ENCODE results near the gene ARMCX1.
"Not testable (repeated sequence)": the region's sequence is repeated elsewhere in the genome, so short reads cannot be mapped to it uniquely, and the experiment has no call there.

ARMCX1 gene
- 6.6 to 39.9 (median 15.8) reads per million in 18 experiments for total RNA-seq

DNA sequence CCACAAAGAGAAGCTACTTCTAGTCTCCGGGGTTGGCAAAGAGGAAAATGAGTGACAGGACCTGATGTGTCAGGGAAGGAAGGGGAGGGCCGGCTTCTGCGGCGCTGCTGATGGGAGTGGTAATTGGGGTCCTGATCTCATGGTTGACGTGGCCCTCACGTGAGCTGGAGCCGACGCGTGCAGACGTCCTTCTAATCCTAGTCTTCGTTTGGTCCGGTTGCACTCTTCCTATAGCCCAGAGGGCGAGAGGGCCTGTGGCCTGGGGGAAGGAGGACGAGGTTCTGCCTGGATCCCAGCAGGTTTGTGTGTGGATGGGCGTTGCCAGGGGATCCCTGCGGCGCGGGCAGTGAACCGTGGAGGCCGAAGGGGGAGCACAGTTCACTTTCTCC, at the start of gene ARMCX1:
Gene ARMCX1 (plus strand): TSS at position 186 of the 389 bp plus-strand sequence. CDS start 2,384 bp downstream, outside the sequence.
- peak; percentile 64 to 73 for DNase-seq

DNA sequence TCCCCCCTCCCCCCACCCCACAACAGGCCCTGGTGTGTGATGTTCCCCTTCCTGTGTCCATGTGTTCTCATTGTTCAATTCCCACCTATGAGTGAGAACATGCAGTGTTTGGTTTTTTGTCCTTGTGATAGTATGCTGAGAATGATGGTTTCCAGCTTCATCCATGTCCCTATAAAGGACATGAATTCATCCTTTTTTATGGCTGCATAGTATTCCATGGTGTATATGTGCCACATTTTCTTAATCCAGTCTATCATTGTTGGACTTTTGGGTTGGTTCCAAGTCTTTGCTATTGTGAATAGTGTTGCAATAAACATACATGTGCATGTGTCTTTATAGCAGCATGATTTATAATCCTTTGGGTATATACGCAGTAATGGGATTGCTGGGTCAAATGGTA, 47.4 kb upstream of the ARMCX1 start:
- DNase-seq = not testable (repeated sequence)

DNA sequence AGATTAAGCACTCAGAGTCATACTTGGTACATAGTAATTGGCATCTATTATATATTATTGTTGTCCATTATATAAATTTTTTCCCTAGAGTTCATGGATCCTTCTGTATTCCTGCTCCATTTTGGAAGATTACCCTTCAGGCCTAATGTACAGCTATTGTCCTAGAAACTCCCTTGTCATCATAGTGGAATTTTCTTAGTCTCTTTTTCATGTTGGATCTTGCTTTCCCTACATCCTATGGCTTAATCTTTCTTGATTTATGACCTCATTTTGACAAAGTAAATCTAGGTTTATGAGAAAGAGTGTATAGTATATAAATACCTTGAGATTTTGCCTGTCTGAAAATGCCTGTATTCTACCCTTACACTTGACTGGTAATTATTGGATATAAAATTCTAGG, 43.0 kb upstream of the ARMCX1 start:
- DNase-seq = no peak

DNA sequence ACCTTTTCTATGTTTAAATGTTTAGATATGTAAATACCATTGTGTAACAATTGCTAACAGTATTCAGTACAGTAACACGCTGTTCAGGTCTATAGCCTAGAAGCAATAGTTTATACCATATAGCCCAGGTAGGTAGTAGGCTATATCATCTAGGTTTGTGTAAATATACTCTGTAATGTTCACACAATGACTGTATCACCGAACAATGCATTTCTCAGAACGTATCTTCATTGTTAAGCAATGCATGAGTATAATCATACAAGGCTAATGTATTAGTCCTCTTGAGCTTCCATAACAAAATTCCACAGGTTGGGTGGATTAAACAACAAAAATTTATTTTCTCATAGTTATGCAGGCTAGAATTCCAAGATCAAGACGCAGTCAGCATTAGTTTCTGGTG, 42.4 kb upstream of the ARMCX1 start:
- no peak for DNase-seq

DNA sequence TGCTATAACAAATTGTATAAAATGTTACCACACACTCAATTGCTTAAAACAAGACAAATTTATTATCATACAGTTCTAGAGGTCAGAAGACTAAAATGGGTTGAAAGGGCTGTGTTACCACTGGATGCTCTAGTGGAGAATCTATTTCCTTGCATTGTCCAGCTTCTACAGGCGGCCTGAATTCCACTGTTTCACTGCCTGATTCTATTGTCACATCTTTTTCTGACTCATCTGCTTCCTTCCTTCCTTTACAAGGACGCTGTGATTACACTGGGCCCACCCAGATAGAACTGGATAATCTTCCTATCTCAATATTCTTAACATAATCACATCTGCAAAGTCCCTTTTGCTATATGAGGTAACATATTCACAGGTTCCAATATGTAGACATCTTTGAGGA, 19.4 kb upstream of the ARMCX1 start:
- DNase-seq = no peak

DNA sequence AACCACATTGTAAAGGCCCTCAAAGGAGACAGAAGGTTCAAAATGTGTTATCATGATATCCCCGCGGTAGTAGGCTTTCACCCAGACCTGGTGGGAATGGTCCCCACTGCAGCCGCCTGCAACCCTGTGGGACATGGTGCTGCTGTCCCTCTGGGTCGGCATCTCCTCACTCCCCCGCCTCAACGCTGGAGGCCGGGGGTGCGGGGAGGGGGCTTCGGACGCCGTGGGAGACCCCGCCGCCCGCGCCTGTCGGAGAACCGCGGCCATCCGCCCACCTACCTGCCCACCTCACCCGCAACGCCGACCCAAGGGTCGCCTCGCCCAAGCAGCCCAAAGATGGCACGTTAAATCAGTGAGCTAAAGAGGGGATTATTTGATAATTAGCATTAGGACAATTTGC, 11.2 kb upstream of the ARMCX1 start:
- no peak for DNase-seq

DNA sequence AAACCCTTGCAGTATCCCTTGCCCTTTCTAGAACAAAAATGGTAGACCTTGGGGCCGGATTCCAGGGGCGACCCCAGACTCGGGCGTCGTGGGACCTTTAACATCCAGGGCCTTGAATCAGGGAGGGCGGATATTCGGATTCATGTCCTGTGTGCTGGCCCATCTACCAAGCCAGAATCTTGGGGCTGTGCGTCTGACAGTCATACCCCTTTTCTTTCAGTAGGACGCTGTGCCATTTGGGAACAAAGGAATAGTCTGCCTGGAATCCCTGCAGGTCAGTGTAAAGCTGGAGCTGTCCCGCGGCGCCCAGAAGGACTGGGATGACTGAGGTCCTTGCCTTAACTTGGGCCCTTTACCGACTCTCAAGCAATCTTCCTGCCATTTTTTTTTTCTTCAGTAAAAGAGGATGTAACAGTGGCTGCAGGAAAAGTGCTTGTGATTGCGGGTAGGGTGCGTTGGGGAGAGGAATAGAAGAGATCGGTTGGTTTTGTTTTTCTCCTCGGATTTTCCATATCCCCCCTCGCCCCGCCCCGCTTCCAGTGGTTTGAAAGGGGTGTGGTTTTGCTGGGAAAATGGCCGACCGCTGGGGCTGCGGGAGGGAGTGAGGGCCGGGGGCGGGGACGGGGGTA, 518 bp downstream of the ARMCX1 start:
- DNase-seq = peak; percentile 6 to 16

DNA sequence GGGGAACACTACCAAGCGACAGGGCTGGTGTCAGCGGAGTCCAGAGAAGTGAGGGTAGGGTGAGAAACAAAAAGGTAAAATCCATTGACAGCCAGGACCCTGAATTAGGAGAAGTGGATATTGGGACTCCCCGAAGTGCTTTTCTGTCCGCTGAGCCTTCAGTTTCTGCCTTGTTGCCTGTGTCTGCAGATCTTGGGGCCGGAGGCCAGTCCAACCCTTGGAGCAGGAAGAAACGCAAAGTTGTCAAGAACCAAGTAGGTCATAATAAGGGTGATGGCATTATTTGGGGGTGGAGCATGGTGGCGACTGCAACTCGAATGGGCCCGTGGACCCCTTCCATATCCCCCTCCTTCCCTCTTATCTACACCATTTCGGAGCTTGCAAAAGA, 1.0 kb downstream of the ARMCX1 start:
- DNase-seq = no peak

DNA sequence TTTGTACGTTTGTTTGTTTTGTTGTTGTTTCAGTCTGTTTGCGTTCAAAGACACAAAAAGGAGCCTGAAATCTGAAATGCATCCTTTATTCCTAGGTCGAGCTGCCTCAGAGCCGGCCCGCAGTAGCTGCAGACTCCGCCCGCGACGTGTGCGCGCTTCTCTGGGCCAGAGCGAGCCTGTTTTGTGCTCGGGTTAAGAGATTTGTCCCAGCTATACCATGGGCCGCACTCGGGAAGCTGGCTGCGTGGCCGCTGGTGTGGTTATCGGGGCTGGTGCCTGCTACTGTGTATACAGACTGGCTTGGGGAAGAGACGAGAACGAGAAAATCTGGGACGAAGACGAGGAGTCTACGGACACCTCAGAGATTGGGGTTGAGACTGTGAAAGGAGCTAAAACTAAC, 2.4 kb downstream of the ARMCX1 start:
- no peak for DNase-seq

DNA sequence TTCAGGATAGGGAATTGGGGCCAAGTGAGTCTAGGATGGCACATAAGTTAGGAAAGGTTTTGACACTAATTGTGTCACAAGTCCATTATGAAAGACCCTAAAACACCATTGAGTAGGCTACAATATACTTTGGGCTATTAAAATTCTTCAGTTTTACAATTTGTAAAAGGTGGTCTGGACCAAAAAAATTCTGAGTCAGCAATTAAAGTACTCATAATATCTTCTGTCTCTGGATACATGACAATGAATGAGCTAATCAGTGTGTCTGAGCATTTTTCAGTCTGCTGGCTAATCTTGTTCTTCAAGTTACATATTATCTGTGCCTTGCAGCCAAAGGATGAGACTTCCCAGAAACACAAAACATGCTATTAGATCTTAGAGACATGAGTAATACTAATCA, 14.3 kb downstream of the ARMCX1 start:
- no peak for DNase-seq

DNA sequence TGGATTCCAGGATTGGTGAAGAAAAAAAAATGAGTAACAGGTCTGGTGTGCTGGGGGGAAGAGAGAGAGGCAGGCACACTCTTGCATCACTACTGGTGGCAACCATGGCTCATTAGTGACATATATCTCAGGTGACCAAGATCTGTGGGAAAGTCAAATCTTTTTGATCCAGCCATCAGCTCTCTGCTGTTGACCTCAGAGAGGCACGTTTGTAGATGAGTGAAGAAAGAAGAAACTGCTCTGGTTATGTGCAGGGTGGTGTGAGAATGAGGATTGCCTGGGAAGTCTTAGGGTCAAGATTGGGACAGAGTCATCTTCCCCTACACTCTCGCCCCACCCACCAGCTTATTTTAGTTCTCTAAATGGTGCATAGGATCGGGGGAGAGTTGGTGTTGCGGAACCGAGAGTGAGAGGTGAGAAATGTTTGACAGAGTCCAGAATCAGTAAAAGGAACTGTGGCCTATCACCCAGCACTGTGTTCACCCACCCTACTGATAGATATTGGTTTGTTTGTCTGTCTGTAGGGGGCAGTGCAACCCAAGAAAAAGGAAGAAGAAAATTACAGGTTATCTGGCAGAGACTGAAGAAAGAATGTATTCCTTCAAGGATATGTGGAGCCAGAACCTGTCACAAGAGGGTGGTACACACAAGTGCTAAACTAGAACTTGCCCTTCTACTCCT, 45.5 kb downstream of the ARMCX1 start:
- peak; percentile 65 to 74 for DNase-seq

DNA sequence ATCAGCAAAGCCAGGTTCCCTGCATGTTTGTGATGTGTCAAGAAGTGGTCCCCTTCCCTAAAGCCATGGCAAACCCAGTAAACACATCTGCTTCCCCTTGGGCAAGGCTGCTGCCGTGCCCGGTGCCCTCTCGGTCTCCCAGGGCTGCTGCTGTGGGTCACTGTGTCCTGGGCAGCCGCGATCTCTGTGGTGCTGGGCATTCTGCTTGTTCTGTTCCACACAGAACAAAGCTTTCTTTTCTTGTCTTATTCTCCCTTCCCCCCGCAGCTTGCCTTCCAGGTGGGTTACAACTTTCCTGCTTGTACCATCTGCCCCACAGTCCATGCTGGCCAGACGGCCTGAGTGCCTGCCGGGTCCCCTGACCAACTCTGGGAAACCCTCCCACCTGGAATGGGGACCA, 49.2 kb downstream of the ARMCX1 start:
- not testable (repeated sequence) for DNase-seq

DNA sequence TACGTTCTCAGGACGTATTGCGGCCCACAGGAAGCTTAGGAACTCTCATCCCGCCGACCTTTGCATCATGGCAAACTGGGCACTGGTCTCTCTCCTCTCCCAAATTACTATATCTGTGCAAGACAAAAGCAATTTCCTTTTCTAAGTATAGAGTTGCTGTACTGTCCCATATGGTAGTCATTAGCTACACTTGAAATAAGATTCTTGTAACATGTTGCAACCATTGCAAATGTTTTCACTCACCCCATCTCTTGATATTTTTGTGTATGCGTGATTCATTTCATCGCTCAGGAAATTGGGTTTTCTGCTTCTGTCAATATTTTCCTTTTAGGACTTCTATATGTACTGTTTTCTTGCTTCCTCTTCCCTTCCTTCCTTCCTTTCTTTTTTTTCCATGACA, 51.7 kb downstream of the ARMCX1 start:
- no peak for DNase-seq

Measured in inflammatory macrophage (primary cell).